ENCODE results near the gene CALD1.

GRCh38 chr7:134856091-134856490 is 76.7 kb downstream of the CALD1 start:
- TF ChIP-seq CTCF (conservative IDR thresholded peaks at IDR 0.05; ENCODE audit: low read depth, low read length) (no peak), EZH2 (IDR thresholded peaks at IDR 0.05; ENCODE audit: borderline replicate concordance, low read depth, low read length, poor library complexity, severe bottlenecking) (no peak)
